ENCODE measurements around the gene PSMB2.
A peak's percentile ranks its signal among the peaks of the same experiment; 100 is the strongest.

PSMB2 gene

DNA sequence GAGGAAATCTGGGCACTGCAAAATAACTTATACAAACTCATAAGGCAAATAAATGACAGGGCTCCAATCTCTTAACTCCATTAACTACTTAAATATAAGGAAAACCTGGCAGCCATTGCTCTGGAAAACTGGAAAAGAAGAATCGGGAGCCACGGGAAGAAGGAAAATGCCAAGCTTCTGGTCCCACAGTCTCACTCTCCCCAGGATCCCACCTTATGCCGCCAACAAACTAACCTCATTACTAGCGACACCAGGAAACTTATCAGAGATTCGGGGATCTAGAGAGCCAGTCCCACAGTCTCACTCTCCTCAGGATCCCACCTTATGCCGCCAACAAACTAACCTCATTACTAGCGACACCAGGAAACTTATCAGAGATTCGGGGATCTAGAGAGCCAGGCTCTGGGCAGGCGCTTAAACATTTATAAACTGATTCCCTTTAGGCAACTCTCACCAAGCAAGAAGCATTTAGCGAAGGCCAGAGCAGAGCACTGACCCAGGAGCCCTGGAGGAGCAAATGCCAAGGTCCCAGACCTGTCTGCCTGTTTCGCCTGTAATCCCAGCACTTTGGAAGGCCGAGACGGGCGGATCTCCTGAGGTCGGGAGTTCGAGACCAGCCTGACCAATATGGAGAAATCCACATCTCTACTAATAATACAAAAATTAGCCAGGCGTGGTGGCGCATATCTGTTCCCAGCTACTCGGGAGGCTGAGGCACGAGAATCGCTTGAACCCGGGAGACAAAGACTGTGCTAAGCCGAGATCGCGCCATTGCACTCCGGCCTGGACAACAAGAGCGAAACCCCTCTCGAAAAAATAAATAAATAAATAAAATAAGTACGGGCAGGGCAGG lies 720 bp downstream of the PSMB2 start:
- no peak for DNase-seq

- peak; percentile 60 for DNase-seq
Measured at GRCh38 chr1:35637401-35637809, 3.9 kb downstream of the PSMB2 start.

DNA sequence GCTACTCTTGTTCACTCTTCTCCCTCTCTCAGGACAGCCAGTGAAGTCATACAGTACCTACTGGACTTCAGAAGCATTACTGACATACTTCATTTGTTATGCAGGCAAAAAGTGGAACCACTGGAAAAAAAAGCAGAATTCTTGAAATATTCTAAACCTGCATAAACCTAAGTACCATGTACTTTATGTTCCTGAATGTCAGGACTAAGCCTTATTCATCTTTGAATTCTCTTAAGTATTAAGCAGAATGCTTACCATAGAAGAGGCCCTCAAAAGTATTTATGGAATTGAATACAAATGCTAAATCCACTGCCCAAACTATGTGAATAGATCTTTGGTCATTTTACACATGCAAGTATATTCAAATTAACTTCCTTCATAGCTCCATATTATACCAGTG lies 7.8 kb downstream of the PSMB2 start:
- no peak for DNase-seq

DNA sequence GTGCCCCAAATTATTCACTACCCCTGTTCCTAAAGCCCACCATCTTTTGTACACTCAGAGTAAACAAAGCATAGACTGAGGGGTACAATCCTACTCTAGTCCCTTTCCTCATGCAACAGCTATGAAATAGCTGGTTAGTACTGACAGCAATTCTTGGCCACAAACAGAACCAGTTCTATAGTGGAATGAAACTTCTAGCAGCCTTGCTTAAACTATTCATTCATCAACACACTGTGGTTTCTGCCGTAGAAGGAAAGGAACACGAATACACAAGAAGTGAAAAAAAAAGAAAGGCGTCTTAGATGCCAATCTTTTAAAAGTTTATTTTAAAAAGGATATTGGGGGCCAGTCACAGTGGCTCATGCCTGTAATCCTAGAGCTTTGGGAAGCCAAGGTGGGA lies 9.9 kb downstream of the PSMB2 start:
- no peak for DNase-seq

- DNase-seq: no peak
Measured at GRCh38 chr1:35629051-35629450, 12.3 kb downstream of the PSMB2 start.

- no peak for DNase-seq
Measured at GRCh38 chr1:35623832-35624231, 17.5 kb downstream of the PSMB2 start.

GRCh38 chr1:35622510-35623178 lies 18.7 kb downstream of the PSMB2 start:
- DNase-seq: no peak

DNA sequence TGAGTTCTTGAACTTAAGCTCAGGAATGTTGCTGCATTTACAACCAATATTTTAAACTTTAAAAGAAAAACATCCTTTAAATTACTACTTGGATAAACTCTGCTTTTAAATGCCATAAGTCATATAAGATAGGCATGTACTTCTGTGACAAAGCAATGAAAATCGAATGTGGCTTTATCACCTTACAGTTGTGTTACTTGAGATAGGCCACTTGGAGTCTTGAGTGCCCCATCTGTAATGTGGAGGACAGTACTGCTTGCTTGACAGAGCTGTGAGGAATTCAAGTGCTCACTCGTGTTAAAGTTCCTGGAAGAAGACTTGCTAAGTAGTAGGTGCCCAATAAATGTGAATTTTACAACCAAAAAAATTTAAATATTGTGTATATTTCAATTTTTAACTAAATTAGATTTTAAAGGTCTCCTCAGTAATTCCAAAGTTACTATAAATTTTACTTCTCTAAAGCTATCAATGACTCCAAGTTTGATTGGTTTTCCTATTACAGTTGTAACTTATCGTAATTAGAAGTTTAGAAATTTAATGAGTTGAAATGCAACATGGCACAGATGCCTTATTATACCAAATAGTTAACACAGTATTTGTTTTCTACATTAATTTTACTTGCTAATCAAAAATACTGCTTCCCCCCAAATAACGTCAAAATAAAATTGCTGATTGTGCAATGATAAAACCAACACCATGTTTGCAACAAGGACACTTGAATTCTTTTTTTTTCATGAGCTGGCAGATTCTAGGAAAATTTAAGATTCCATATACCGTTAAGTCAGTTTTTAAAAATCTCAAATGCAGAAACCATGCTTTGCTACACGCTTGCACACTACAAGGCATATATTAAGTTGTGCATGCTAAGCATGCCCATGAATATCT lies 21.8 kb downstream of the PSMB2 start:
- DNase-seq: no peak

- no peak for DNase-seq
Measured at GRCh38 chr1:35615440-35615839, 25.9 kb downstream of the PSMB2 start.

DNA sequence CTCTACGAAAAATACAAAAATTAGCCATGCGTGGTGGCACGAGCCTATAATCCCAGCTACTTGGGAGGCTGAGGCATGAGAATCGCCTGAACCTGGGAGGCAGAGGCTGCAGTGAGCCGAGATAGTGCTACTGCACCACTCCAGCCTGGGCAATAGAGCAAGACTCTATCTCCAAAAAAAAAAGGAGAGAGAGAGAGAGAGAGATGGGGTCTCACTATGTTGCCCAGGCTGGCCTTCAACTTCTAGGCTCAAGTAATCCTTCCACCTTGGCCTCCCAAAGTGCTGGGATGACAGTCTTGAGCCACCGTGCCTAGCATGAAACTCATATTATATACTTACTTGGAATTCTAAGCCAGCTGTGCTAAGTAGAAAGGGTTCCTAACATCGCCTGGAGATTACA lies 29.7 kb downstream of the PSMB2 start:
- no peak for DNase-seq

DNA sequence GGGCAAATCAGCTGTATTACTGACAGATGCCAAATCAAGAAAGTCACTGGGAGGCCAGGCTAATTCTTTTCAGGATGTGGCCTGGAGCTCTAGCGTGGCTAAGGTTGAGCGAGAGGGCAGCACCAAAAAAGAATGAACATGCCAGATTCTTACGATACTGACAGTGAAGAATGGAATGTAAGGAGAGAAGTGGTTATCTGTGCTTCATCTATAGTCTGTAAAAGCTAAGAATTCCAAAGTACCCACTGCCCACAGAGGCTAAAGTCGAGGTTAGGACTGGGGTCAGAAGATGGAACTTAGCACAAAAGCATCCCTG lies 35.5 kb downstream of the PSMB2 start:
- no peak for DNase-seq

- no peak for DNase-seq
Measured at GRCh38 chr1:35605071-35605866, 36.1 kb downstream of the PSMB2 start.

DNA sequence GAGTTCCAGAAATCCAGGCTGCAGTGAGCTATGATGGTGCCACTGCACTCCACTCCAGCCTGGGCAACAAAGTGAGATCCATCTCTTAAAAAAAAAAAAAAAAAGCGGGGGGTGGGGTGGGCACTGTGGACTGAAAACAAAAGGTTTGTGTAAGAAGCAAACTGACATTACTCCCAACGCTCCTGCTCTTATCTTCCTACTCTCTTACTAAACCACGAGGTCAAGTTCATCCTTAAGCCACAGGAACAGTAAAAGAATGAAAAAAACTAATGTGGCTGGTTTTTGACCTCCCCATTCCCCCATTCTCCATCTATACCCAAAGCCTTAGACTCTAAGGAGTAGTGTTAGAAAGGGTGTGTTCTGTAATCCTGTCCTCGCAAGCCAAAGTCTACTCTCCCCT lies 37.4 kb downstream of the PSMB2 start:
- no peak for DNase-seq

- DNase-seq: no peak
Measured at GRCh38 chr1:35603468-35603867, 37.9 kb downstream of the PSMB2 start.

DNA sequence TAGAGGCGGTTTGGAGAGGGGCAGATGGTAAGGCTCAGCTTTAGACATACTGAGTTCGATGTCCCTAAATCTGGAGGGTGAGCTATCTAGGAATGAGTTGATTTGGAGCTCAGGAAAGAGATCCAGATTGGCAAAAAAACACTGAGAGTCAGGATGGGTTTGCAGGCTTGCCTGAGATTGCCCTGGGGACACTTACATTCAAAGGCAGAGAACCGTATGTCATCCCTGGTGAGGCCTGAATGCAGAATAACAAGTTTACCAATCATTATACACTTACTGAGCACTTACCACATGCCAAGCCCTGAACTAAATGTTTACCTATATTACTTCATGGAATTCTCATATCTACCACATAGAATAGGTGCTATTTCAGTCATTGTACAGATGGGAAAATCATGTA lies 40.7 kb downstream of the PSMB2 start:
- DNase-seq: no peak

DNA sequence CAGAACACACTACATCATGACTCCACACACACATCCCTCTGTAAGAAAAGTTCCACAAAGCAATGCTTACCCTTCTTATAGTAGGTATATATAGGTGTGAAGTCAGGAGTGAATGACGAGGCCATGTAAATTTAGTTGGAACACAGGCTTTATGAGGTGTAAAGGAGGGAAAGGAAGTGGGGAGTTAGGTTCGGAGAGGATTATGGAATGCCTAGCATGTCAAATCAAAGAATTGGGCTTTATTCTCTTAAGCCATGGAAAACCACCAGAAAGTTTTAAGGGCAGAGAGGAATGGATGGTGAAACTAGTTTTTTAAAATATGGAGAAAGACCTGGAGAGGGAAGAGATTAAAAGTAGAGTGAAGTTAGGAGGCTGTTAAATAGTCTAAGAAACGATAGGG lies 41.9 kb downstream of the PSMB2 start:
- no peak for DNase-seq

DNA sequence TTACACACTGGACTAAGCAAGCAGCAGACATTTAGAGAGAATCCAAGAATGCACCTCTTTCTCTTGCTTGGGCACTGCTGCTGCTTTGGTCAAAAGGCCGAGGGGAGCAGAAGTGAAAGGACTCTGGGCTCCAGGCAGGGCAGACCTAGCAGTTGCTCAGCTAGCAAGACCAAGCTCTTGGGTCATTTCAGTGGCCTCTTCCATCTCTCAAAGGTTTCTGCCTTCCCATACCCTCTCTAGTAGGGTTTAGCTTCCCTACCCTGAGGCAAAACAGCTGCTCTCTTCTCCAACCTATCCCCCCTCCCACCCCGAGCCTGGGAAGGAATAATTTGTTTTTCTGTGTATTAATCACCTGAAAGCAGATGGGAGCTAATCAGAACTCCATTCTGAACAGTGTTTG lies 42.4 kb downstream of the PSMB2 start:
- no peak for DNase-seq

GRCh38 chr1:35597870-35598269 lies 43.5 kb downstream of the PSMB2 start:
- DNase-seq: no peak

DNA sequence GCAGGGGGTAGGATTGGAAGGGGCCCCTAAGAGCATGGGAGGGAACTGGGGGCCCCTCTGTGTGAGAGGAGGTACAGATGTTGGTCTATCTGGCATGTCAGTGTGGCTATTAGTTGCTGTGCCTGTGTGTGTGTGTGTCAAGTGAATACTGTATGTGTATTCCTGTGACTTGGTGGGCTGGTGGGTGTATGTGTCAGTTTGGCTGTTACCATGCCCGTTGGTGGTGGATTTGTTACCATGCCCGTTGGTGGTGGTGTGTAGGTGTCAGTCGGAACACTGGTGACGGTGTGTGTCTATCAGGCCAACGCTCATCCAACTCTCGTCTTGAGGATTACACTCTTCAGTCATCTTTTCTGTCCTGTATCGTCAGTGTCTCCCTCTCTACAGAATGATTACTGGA lies 45.6 kb downstream of the PSMB2 start:
- no peak for DNase-seq

- no peak for DNase-seq
Measured at GRCh38 chr1:35594005-35594760, 47.1 kb downstream of the PSMB2 start.

DNA sequence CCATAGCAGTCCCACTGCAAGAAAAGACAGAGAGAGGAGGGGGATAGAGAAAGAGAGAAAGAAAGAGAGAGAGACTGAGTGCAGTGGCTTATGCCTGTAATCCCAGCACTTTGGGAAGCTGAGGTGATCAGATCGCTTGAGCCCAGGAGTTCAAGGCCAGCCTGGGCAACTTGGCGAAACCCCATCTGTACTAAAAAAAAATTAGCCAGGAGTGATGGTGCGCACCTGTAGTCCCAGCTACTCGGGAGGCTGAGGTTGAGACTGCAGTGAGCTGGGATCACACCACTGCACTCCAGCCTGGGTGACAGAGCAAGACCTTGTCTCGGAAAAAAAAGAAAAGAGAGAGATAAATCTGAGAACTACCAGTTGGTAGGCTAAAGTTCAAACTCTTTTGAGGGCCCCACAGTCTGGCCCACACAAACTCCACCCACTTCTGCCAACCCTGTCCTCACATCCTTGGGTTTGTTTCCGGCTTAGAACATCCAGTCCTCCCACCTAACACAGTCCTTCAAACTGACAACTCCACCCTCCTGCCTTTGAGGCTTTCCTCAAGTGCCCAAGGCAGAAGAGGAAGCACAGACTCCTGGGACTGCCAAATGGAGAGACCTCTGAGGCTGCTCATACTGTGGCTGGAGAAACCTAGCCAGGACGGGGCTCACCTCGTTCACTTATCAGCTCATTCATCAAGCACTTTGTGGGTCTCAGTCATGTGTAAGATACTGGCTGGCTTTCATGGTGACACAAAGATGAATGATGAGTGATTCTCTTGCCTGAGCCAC lies 48.1 kb downstream of the PSMB2 start:
- DNase-seq: no peak

All from activated CD4-positive, alpha-beta T cell treated with anti-CD3 and anti-CD28 coated beads, Interleukin-2, amount 50 U/mL, for 16 hours (primary cell).